GM12891 (cell line): ENCODE results near the gene STAP2.

Experiments
- POLR2AphosphoS5 ChIP-seq: IDR thresholded peaks from 2 replicates; pipeline ENCODE4 v1.6.1; 2011; ENCODE audit warnings: low read depth, low read length, control low read depth
- POU2F2 ChIP-seq: IDR thresholded peaks from 2 replicates; pipeline ENCODE4 v1.6.1; 2011; ENCODE audit warnings: low read depth, mild to moderate bottlenecking, control low read depth, low read length, moderate library complexity
- TAF1 ChIP-seq: IDR thresholded peaks from 2 replicates; pipeline ENCODE4 v1.6.1; 2011; ENCODE audit warnings: low read depth, low read length, control low read depth

DNA sequence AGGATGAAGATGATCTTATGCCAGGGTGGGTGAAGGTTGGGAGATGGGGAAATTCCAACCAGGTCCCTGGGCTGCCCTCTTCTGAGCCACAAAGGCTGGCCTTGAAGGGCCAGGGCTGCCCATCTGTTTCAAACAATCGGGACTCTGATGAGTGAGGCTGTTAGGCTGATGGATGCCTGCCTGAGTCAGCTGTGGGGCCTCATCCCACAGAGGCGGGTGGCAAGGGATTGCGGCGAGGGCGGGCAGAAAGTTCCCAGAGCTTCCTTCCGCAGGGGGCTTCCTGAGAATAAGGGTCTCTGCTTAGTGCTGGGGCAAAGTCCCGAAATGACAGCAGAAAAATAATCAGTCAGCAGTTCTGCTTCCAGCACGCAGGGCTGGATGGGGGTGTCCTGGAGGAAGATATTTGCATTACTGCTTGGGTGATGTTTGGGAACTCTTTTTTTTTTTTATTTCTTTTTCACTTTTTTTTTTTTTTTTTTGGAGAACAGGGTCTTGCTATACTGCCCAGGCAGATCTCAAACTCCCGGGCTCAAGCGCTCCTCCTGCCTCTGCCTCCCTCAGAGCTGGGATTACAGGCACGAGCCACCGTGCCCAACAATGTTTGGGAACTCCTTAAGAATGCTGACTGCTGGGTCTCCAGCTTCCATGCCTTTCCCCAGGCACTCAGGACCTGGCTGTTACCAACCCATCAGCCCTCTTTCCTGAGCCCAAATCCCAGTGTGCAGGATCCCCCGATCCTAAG is 47.6 kb upstream of the STAP2 start:
- TF ChIP-seq POU2F2 = no peak
- TF ChIP-seq POLR2AphosphoS5 = no peak
- no peak for TF ChIP-seq TAF1
